B cell (primary cell): ENCODE results near the gene CD93. TPM values are rescaled to one million over a fixed set of nuclear protein-coding genes. Genes with fewer than 3 reads are reported as not detected.
A peak's percentile ranks its signal among the peaks of the same experiment; 100 is the strongest.

Source experiments
- ATAC-seq: fragments of 200-7000 bp; cut with Tn5 transposase; one replicate; pipeline ENCODE4 v1.10.0; 2021; ENCODE audit warnings: low read depth, mild to moderate bottlenecking, moderate number of reproducible peaks, moderate library complexity
- CTCF ChIA-PET: fragments of 350-600 bp; sonication (Branson Sonifier 250); formaldehyde crosslinking; loops from one replicate; lab custom pipeline; 2021; ENCODE audit warnings: antibody characterized with exemption, inconsistent platforms; lab: Charles Lee
- POLR2A ChIA-PET: fragments of 350-600 bp; sonication (Branson Sonifier 250); formaldehyde crosslinking; loops from one replicate; lab custom pipeline; 2021; ENCODE audit warnings: antibody characterized with exemption; lab: Charles Lee
- DNase-seq: peaks from one replicate; pipeline ENCODE4 v3.0.0; 2013
- H2AFZ ChIP-seq: 2 replicates; pipeline ENCODE4 v1.6.1; 2012; ENCODE audit warnings: mild to moderate bottlenecking, low read depth, low read length; ENCODE audit not compliant: insufficient read depth, poor library complexity, severe bottlenecking
- H3K27ac ChIP-seq, 2 donors: 1 replicate in 1 of 2; 2 replicates in 1 of 2; pipeline ENCODE4 v1.5.1; 2012 to 2013; ENCODE audit warnings: low read length in 2 of 2, mild to moderate bottlenecking in 2 of 2, moderate library complexity in 1 of 2
- H3K27me3 ChIP-seq, 4 experiments: fragments of 200-600 bp in 1 of 4; sonication (generic) in 1 of 4; replicated peaks in 1 of 4; 1 replicate in 2 of 4; 2 replicates in 2 of 4; pipeline versions ENCODE4 v1.6.1 to v1.7.0; 2013 to 2016; ENCODE audit warnings: low read length in 3 of 4, mild to moderate bottlenecking in 2 of 4, mixed read lengths in 1 of 4, moderate library complexity in 1 of 4; ENCODE audit not compliant: insufficient read depth in 4 of 4, control insufficient read depth in 3 of 4; ENCODE audit errors: control extremely low read depth in 1 of 4
- H3K36me3 ChIP-seq, 2 experiments: replicated peaks in 1 of 2; 1 replicate in 1 of 2; 2 replicates in 1 of 2; pipeline versions ENCODE4 v1.6.1 to v1.7.1; 2013; ENCODE audit warnings: low read length in 1 of 2; ENCODE audit not compliant: insufficient read depth in 2 of 2, control insufficient read depth in 1 of 2; ENCODE audit errors: control extremely low read depth in 1 of 2, extremely low read depth in 1 of 2
- H3K4me1 ChIP-seq, 2 donors: fragments of 200-600 bp in 1 of 2; sonication (generic) in 1 of 2; 1 replicate in 1 of 2; 2 replicates in 1 of 2; pipeline versions ENCODE4 v1.5.1 to v1.6.1; 2013 to 2017; ENCODE audit warnings: low read length in 2 of 2; ENCODE audit not compliant: control insufficient read depth in 2 of 2, insufficient read depth in 2 of 2
- H3K4me2 ChIP-seq: replicated peaks from 2 replicates; pipeline ENCODE3; 2012; ENCODE audit warnings: mild to moderate bottlenecking, low read depth, low read length; ENCODE audit not compliant: poor library complexity, severe bottlenecking
- H3K4me3 ChIP-seq, 5 experiments: fragments of 200-600 bp in 1 of 5; sonication (generic) in 1 of 5; 1 replicate in 3 of 5; 2 replicates in 2 of 5; pipeline versions ENCODE4 v1.5.1 to v1.7.0; 2011 to 2016; ENCODE audit warnings: low read length in 4 of 5, mild to moderate bottlenecking in 4 of 5, low read depth in 2 of 5, control low read depth in 1 of 5, moderate library complexity in 1 of 5; ENCODE audit not compliant: insufficient read depth in 1 of 5; ENCODE audit errors: control extremely low read depth in 1 of 5, extremely low read depth in 1 of 5
- H3K79me2 ChIP-seq: fragments of 200-600 bp; sonication (generic); one replicate; pipeline ENCODE4 v1.6.0; 2016; ENCODE audit warnings: low read length; ENCODE audit not compliant: control insufficient read depth, insufficient read depth
- H3K9ac ChIP-seq: fragments of 200-600 bp; sonication (generic); 2 replicates; pipeline ENCODE4 v1.6.1; 2017; ENCODE audit warnings: mild to moderate bottlenecking, low read length, moderate library complexity
- H3K9me3 ChIP-seq, 3 donors: one replicate each; pipeline versions ENCODE4 v1.6.1 to v1.7.1; 2013; ENCODE audit warnings: low read length in 2 of 3; ENCODE audit not compliant: control insufficient read depth in 2 of 3, insufficient read depth in 1 of 3; ENCODE audit errors: control extremely low read depth in 1 of 3
- H4K20me1 ChIP-seq: 2 replicates; pipeline ENCODE4 v1.6.0; 2012; ENCODE audit warnings: mild to moderate bottlenecking, low read length; ENCODE audit not compliant: insufficient read depth, control insufficient read depth, poor library complexity, severe bottlenecking
- H3K27ac Mint-ChIP-seq: one replicate; pipeline ENCODE4 v1.8.0; 2021; ENCODE audit warnings: mixed read lengths
- H3K27me3 Mint-ChIP-seq: one replicate; pipeline ENCODE4 v1.8.0; 2021; ENCODE audit warnings: mixed read lengths
- H3K4me1 Mint-ChIP-seq: one replicate; pipeline ENCODE4 v1.8.0; 2021; ENCODE audit warnings: mixed read lengths
- H3K4me3 Mint-ChIP-seq: one replicate; pipeline ENCODE4 v1.8.0; 2021; ENCODE audit warnings: mixed read lengths
- H3K9me3 Mint-ChIP-seq: one replicate; pipeline ENCODE4 v1.8.0; 2022; ENCODE audit warnings: mixed read lengths; ENCODE audit not compliant: insufficient read depth
- CTCF ChIP-seq: fragments of 200-600 bp; IDR thresholded peaks from one replicate; pipeline ENCODE4 v1.8.0; 2022; ENCODE audit warnings: antibody characterized with exemption, mild to moderate bottlenecking
- EZH2 ChIP-seq: IDR thresholded peaks from 2 replicates; pipeline ENCODE4 v1.6.1; 2012; ENCODE audit warnings: borderline replicate concordance, low read depth, mild to moderate bottlenecking, moderate library complexity, low read length; ENCODE audit not compliant: insufficient read depth, poor library complexity, severe bottlenecking
- WGBS: methylation state at CpG from one replicate; pipeline ENCODE4 v1.1.5; 2013; ENCODE audit warnings: missing lambda C conversion rate; ENCODE audit not compliant: insufficient coverage; 5-methylcytosine and 5-hydroxymethylcytosine counted together
- intact Hi-C: fragments of 100-400 bp; cut with micrococcal nuclease; formaldehyde crosslinking; loops from one replicate; pipeline ENCODE4 v1.10.0; 2022
- polyA plus RNA-seq: library from polyadenylated mRNA; depleted of rRNA; stranded (reverse); fragments of >200 nt; gene quantifications from 2 replicates; pipeline ENCODE4 v1.2.3, GENCODE V29; 2012
- total RNA-seq, 2 donors: library from RNA; stranded (reverse); fragments of 120-200 nt in 1 of 2; gene quantifications; 1 replicate in 1 of 2; 2 replicates in 1 of 2; pipeline versions ENCODE4 v1.2.3 to v1.2.4, GENCODE V29; 2013 to 2022

CD93 gene
- total and polyA plus RNA-seq, 2 donors (not counting 1 experiment from before 2014, with no cell fraction given): 0.12 to 0.51 TPM

- peaks cover 3 to 4% of the 10 kb centered on the region in 2 donors for H3K4me1 ChIP-seq
- peaks cover 5% of the 10 kb centered on the region for H3K4me1 Mint-ChIP-seq
- DNase-seq (no peak), ATAC-seq (no peak)
- peak overlapping the region; percentile 11 for H3K4me2 ChIP-seq
- H3K27ac ChIP-seq: no peak overlapping the region
- POLR2A ChIA-PET: no interaction called here
- TF ChIP-seq CTCF: no peak
- peaks cover 35% of the 10 kb centered on the region for H3K27me3 Mint-ChIP-seq
- WGBS: 3% methylated on average over 38 of the region's 48 CpGs
- no peaks in the 10 kb centered on the region for H3K9me3 Mint-ChIP-seq
- H4K20me1 ChIP-seq: no peaks in the 10 kb centered on the region
- no peak overlapping the region for H3K27ac Mint-ChIP-seq
- no peaks in the 10 kb centered on the region for H3K36me3 ChIP-seq
- CTCF ChIA-PET: no interaction called here
- intact Hi-C loops: no loop called here
- H3K79me2 ChIP-seq: no peaks in the 10 kb centered on the region
- H3K4me3 ChIP-seq: peak overlapping the region in 1 of 5 experiments; percentile 23
- H3K9ac ChIP-seq: no peak overlapping the region
- peaks cover 0 to 47% (median 13%) of the 10 kb centered on the region in 4 experiments for H3K27me3 ChIP-seq
- peaks cover 0 to 16% (median 0%) of the 10 kb centered on the region in 3 donors for H3K9me3 ChIP-seq
- H3K4me3 Mint-ChIP-seq: no peak overlapping the region
- H2AFZ ChIP-seq: no peak overlapping the region
These were observed 35.9 kb downstream of the CD93 start for GRCh38 chr20:23050076-23050838.

GRCh38 chr20:23049201-23050075 lies 36.7 kb downstream of the CD93 start, which contains the start of gene THBD:
Gene THBD (minus strand): TSS chr20:23049672. CDS start chr20:23049504, 168 bp downstream.
- peaks cover 3 to 4% of the 10 kb centered on the region in 2 donors for H3K4me1 ChIP-seq
- Mint-ChIP-seq H3K9me3 (no peaks in the 10 kb centered on the region), H3K27ac (no peak within 1 kb of the TSS), H3K4me3 (no peak within 1 kb of the TSS), H3K27me3 (peaks cover 40% of the 10 kb centered on the region), H3K4me1 (peaks cover 5% of the 10 kb centered on the region)
- H3K27me3 ChIP-seq: peaks cover 0 to 52% (median 13%) of the 10 kb centered on the region in 4 experiments
- ChIA-PET CTCF (no interaction called here), POLR2A (no interaction called here)
- 3% methylated on average over 74 of the region's 79 CpGs for WGBS
- no peak within 1 kb of the TSS for H2AFZ ChIP-seq
- peaks cover 0 to 13% (median 0%) of the 10 kb centered on the region in 3 donors for H3K9me3 ChIP-seq
- H3K4me2 ChIP-seq: peak within 1 kb of the TSS; percentile 42
- ATAC-seq (no peak), DNase-seq (no peak)
- intact Hi-C loops: no loop called here
- H3K9ac ChIP-seq: no peak within 1 kb of the TSS
- H3K4me3 ChIP-seq: peak within 1 kb of the TSS in 1 of 5 experiments; percentile 31
- H3K79me2 ChIP-seq: no peaks in the 10 kb centered on the region
- no peaks in the 10 kb centered on the region for H4K20me1 ChIP-seq
- no peaks in the 10 kb centered on the region for H3K36me3 ChIP-seq
- TF ChIP-seq EZH2: no peak
- TF ChIP-seq CTCF: no peak
- H3K27ac ChIP-seq: no peak within 1 kb of the TSS
